NOMO-1 treated with dmso at 0.1 percent for 144 hours (cell line): ENCODE measurements around the gene ATF6B.
"Not testable (repeated sequence)": the region's sequence is repeated elsewhere in the genome, so short reads cannot be mapped to it uniquely, and the experiment has no call there.

Experiments
- DNase-seq: peaks from one replicate; lab custom pipeline; 2025; ENCODE audit not compliant: unreplicated experiment; lab: John Stamatoyannopoulos, UW

The ATF6B gene

GRCh38 chr6:32108727-32109113, 19.3 kb downstream of the ATF6B start:
- DNase-seq, result no peak

- no peak for DNase-seq
Observed at GRCh38 chr6:32108094-32108627, 19.9 kb downstream of the ATF6B start.

- DNase-seq, result no peak
Observed at GRCh38 chr6:32107406-32107805, 20.6 kb downstream of the ATF6B start.

- no peak for DNase-seq
Observed at GRCh38 chr6:32105433-32105832, 22.6 kb downstream of the ATF6B start.

GRCh38 chr6:32102255-32102654, 25.8 kb downstream of the ATF6B start:
- DNase-seq, result no peak

- not testable (repeated sequence) for DNase-seq
Observed at GRCh38 chr6:32100251-32100650, 27.8 kb downstream of the ATF6B start.

- no peak for DNase-seq
Observed at GRCh38 chr6:32097364-32097763, 30.7 kb downstream of the ATF6B start.

- no peak for DNase-seq
Observed at GRCh38 chr6:32096394-32097258, 31.4 kb downstream of the ATF6B start.

GRCh38 chr6:32096087-32096393, 32.0 kb downstream of the ATF6B start:
- DNase-seq, result no peak

GRCh38 chr6:32095338-32096086, 32.5 kb downstream of the ATF6B start:
- DNase-seq, result no peak

GRCh38 chr6:32092760-32093497, 35.1 kb downstream of the ATF6B start:
- no peak for DNase-seq

GRCh38 chr6:32089082-32089828, 38.8 kb downstream of the ATF6B start:
- no peak for DNase-seq

GRCh38 chr6:32088487-32089049, 39.5 kb downstream of the ATF6B start:
- no peak for DNase-seq

GRCh38 chr6:32087574-32088486, 40.2 kb downstream of the ATF6B start:
- DNase-seq, result peak; percentile 70

- no peak for DNase-seq
Observed at GRCh38 chr6:32086661-32087573, 41.1 kb downstream of the ATF6B start.

- no peak for DNase-seq
Observed at GRCh38 chr6:32085759-32086459, 42.1 kb downstream of the ATF6B start.

- DNase-seq, result no peak
Observed at GRCh38 chr6:32084780-32085179, 43.3 kb downstream of the ATF6B start.
